ENCODE measurements around the gene SLC26A9.

The SLC26A9 gene

GRCh38 chr1:205972491-205973168 lies 29.4 kb upstream of the SLC26A9 start:
- no peak for DNase-seq (ENCODE audit: low read depth in 2 of 2)

GRCh38 chr1:205972081-205972480 lies 28.8 kb upstream of the SLC26A9 start:
- no peak for DNase-seq (ENCODE audit: low read depth in 2 of 2)

- DNase-seq (ENCODE audit: low read depth in 2 of 2) = no peak
Measured at GRCh38 chr1:205971082-205971481, 27.8 kb upstream of the SLC26A9 start.

- no peak for DNase-seq (ENCODE audit: low read depth in 2 of 2)
Measured at GRCh38 chr1:205970486-205970885, 27.2 kb upstream of the SLC26A9 start.

- DNase-seq (ENCODE audit: low read depth in 2 of 2) = no peak
Measured at GRCh38 chr1:205969229-205969628, 26.0 kb upstream of the SLC26A9 start.

GRCh38 chr1:205967554-205968335 lies 24.5 kb upstream of the SLC26A9 start:
- DNase-seq (ENCODE audit: low read depth in 2 of 2) = no peak

- DNase-seq (ENCODE audit: low read depth in 2 of 2) = no peak
Measured at GRCh38 chr1:205965036-205965884, 22.0 kb upstream of the SLC26A9 start.

GRCh38 chr1:205963352-205964155 lies 20.3 kb upstream of the SLC26A9 start:
- DNase-seq (ENCODE audit: low read depth in 2 of 2) = no peak

- no peak for DNase-seq (ENCODE audit: low read depth in 2 of 2)
Measured at GRCh38 chr1:205962821-205963221, 19.6 kb upstream of the SLC26A9 start.

- DNase-seq (ENCODE audit: low read depth in 2 of 2) = no peak
Measured at GRCh38 chr1:205961991-205962820, 18.9 kb upstream of the SLC26A9 start.

- no peak for DNase-seq (ENCODE audit: low read depth in 2 of 2)
Measured at GRCh38 chr1:205961405-205961804, 18.1 kb upstream of the SLC26A9 start.

GRCh38 chr1:205959789-205960188 lies 16.5 kb upstream of the SLC26A9 start:
- DNase-seq (ENCODE audit: low read depth in 2 of 2) = no peak

- DNase-seq (ENCODE audit: low read depth in 2 of 2) = no peak
Measured at GRCh38 chr1:205955499-205955898, 12.2 kb upstream of the SLC26A9 start.

GRCh38 chr1:205954819-205955404 lies 11.7 kb upstream of the SLC26A9 start:
- no peak for DNase-seq (ENCODE audit: low read depth in 2 of 2)

GRCh38 chr1:205951746-205952145 lies 8.5 kb upstream of the SLC26A9 start:
- no peak for DNase-seq (ENCODE audit: low read depth in 2 of 2)

GRCh38 chr1:205950826-205951549 lies 7.7 kb upstream of the SLC26A9 start:
- DNase-seq (ENCODE audit: low read depth in 2 of 2) = no peak

- no peak for DNase-seq (ENCODE audit: low read depth in 2 of 2)
Measured at GRCh38 chr1:205950280-205950679, 7.0 kb upstream of the SLC26A9 start.

- no peak for DNase-seq (ENCODE audit: low read depth in 2 of 2)
Measured at GRCh38 chr1:205949753-205950152, 6.5 kb upstream of the SLC26A9 start.

GRCh38 chr1:205948886-205949285 lies 5.6 kb upstream of the SLC26A9 start:
- DNase-seq (ENCODE audit: low read depth in 2 of 2) = no peak

- DNase-seq (ENCODE audit: low read depth in 2 of 2) = no peak
Measured at GRCh38 chr1:205948039-205948438, 4.8 kb upstream of the SLC26A9 start.

All from stimulated activated CD4-positive, alpha-beta T cell treated with anti-CD3 and anti-CD28 coated beads, Interleukin-15, amount 100 ng/mL, for 48 hours (primary cell).